Stimulated activated effector memory CD8-positive, alpha-beta T cell treated with anti-CD3 and anti-CD28 coated beads, Interleukin-12 subunit alpha, Interleukin-12 subunit beta, amount 100 ng/mL, for 72 hours (primary cell): ENCODE results near the gene GUCY1A1.

Experiments used
- ATAC-seq: fragments of 150-1000 bp; cut with Tn5 transposase; 2 replicates; pipeline ENCODE4 v1.10.0; 2021
- DNase-seq, 2 donors: peaks; one replicate each; pipeline ENCODE4 v3.0.0; 2021 to 2022; ENCODE audit warnings: low spot score in 2 of 2
- H3K27ac Mint-ChIP-seq: one replicate; pipeline ENCODE4 v1.8.0; 2022; ENCODE audit warnings: mild to moderate bottlenecking, mixed read lengths
- H3K36me3 Mint-ChIP-seq: one replicate; pipeline ENCODE4 v1.8.0; 2022; ENCODE audit warnings: mild to moderate bottlenecking, mixed read lengths
- H3K4me1 Mint-ChIP-seq: one replicate; pipeline ENCODE4 v1.8.0; 2022; ENCODE audit warnings: mixed read lengths
- H3K4me3 Mint-ChIP-seq: one replicate; pipeline ENCODE4 v1.8.0; 2022; ENCODE audit warnings: mild to moderate bottlenecking, mixed read lengths
- H3K9me3 Mint-ChIP-seq: one replicate; pipeline ENCODE4 v1.8.0; 2022; ENCODE audit warnings: mixed read lengths

The GUCY1A1 gene

DNA sequence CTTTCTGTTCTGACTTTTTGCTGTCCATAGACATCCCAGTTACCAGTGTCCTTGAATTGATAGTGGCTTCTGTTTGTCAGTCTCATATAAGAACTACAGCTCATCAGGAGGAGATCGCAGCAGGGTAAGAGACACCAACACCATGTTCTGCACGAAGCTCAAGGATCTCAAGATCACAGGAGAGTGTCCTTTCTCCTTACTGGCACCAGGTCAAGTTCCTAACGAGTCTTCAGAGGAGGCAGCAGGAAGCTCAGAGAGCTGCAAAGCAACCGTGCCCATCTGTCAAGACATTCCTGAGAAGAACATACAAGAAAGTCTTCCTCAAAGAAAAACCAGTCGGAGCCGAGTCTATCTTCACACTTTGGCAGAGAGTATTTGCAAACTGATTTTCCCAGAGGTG is 30.1 kb downstream of the GUCY1A1 start:
- DNase-seq (no peak), ATAC-seq (no peak)
- Mint-ChIP-seq H3K27ac (no peak overlapping the region), H3K4me1 (no peaks in the 10 kb centered on the region), H3K36me3 (no peaks in the 10 kb centered on the region), H3K4me3 (no peak overlapping the region), H3K9me3 (no peaks in the 10 kb centered on the region)

- Mint-ChIP-seq H3K4me1 (no peaks in the 10 kb centered on the region), H3K36me3 (no peaks in the 10 kb centered on the region), H3K4me3 (no peak overlapping the region), H3K27ac (no peak overlapping the region), H3K9me3 (no peaks in the 10 kb centered on the region)
- DNase-seq (no peak), ATAC-seq (no peak)
Observed at GRCh38 chr4:155701827-155702226, 35.2 kb downstream of the GUCY1A1 start.

DNA sequence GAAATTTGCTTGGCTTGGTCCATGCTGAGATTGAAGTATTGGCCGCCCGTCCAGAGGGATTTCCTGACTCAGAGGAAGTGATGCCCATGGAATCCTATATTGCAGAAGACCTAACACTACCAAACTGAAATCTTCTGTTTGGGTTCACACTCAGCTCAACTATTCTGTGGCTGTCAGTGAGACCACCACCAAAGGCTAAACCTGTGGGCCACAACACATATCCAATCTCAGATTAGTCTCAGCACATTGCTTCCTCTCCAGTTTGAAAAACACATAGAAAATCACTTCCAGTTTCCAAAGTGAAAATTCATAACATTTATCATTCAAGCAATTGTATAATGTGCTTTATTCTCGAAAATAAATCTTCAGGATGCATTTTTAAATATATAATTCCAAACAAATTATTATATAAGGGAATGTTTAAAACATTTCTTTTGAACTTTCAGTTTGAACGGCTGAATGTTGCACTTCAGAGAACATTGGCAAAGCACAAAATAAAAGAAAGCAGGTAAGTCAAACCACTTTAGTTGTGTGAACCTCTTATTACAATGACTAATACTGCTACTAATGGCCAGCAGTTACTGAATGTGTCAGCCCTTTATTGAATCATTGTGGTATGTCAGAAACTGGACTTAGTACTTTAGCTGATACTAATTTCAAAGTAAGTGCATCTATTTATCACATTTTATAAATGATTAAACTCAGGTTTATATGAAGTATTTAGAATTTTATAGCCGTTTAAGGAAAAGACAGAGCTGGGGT is 37.0 kb downstream of the GUCY1A1 start:
- H3K36me3 Mint-ChIP-seq, result no peaks in the 10 kb centered on the region
- ATAC-seq, result no peak
- no peaks in the 10 kb centered on the region for H3K4me1 Mint-ChIP-seq
- no peak for DNase-seq
- no peak overlapping the region for H3K4me3 Mint-ChIP-seq
- no peak overlapping the region for H3K27ac Mint-ChIP-seq
- H3K9me3 Mint-ChIP-seq, result no peaks in the 10 kb centered on the region

- no peaks in the 10 kb centered on the region for H3K9me3 Mint-ChIP-seq
- H3K4me3 Mint-ChIP-seq, result no peak overlapping the region
- H3K4me1 Mint-ChIP-seq, result no peaks in the 10 kb centered on the region
- H3K27ac Mint-ChIP-seq, result no peak overlapping the region
- no peak for ATAC-seq
- no peak for DNase-seq
- no peaks in the 10 kb centered on the region for H3K36me3 Mint-ChIP-seq
Observed at GRCh38 chr4:155704841-155705404, 38.3 kb downstream of the GUCY1A1 start.

- no peaks in the 10 kb centered on the region for H3K4me1 Mint-ChIP-seq
- no peak overlapping the region for H3K27ac Mint-ChIP-seq
- no peak for DNase-seq
- no peak for ATAC-seq
- H3K36me3 Mint-ChIP-seq, result no peaks in the 10 kb centered on the region
- no peak overlapping the region for H3K4me3 Mint-ChIP-seq
- no peaks in the 10 kb centered on the region for H3K9me3 Mint-ChIP-seq
Observed at GRCh38 chr4:155705664-155706063, 39.0 kb downstream of the GUCY1A1 start.

DNA sequence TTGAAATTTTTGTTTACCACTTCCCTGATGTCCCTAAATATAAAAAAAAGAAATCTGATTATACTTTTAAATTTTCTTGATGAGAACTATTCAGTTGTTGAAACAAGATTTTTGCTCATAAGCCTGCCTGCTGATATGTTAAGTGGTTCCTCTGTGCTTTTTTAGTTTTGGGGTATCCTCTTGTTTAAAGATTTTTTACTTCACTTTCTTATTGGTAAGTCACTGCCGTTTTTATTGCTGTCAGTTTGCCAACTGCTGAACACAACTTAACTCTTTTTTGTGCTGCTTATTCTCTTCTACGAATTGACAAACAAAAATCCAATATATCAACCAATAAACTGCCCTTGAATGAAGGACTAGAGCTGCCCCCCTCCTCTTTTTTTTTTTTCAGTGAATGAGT is 39.5 kb downstream of the GUCY1A1 start:
- Mint-ChIP-seq H3K36me3 (no peaks in the 10 kb centered on the region), H3K27ac (no peak overlapping the region), H3K9me3 (no peaks in the 10 kb centered on the region), H3K4me1 (no peaks in the 10 kb centered on the region), H3K4me3 (no peak overlapping the region)
- ATAC-seq (no peak), DNase-seq (no peak)

DNA sequence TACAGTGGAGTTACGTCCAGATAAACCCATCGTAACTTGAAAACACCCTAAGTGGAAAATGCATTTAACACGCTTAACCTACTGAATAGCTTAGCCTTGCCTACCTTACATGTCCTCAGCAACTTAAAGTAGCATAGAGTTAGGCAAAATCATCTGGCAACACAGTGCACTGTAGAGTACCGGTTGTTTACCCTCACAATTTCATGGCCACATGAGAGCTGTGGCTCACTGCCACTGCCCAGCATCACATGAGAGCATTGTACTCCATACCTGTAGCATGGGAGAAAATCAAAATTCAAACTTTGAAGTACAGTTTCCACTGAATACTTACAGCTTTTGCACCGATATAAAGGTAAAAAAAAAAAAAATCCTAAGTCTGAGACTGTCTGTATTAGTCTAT is 40.6 kb downstream of the GUCY1A1 start:
- Mint-ChIP-seq H3K27ac (no peak overlapping the region), H3K4me1 (no peaks in the 10 kb centered on the region), H3K4me3 (no peak overlapping the region), H3K9me3 (no peaks in the 10 kb centered on the region), H3K36me3 (no peaks in the 10 kb centered on the region)
- DNase-seq (no peak), ATAC-seq (no peak)

- DNase-seq (no peak), ATAC-seq (no peak)
- Mint-ChIP-seq H3K36me3 (no peaks in the 10 kb centered on the region), H3K9me3 (no peaks in the 10 kb centered on the region), H3K27ac (no peak overlapping the region), H3K4me3 (no peak overlapping the region), H3K4me1 (no peaks in the 10 kb centered on the region)
Observed at GRCh38 chr4:155708782-155709181, 42.1 kb downstream of the GUCY1A1 start.

DNA sequence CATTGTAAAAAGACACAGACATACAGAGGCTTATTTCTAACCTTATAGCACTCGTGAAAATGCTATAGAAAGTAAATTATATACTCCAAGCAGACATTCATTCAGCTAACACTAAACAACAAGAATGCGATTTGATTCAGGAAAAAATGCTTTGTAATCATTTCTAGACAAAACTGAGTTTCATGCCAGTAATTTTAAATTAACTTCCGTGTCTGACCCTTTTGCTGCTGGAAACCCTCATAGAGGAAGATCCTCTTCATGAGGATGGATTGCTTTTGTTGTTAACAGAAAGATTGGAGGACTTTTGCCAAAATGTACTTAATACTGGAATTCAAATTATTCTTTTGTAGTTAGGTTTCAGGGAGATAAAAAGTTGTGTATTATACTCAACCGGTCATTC is 43.3 kb downstream of the GUCY1A1 start:
- Mint-ChIP-seq H3K4me1 (no peaks in the 10 kb centered on the region), H3K9me3 (no peaks in the 10 kb centered on the region), H3K4me3 (no peak overlapping the region), H3K36me3 (no peaks in the 10 kb centered on the region), H3K27ac (no peak overlapping the region)
- ATAC-seq (no peak), DNase-seq (no peak)

- Mint-ChIP-seq H3K27ac (no peak overlapping the region), H3K36me3 (no peaks in the 10 kb centered on the region), H3K9me3 (no peaks in the 10 kb centered on the region), H3K4me3 (no peak overlapping the region), H3K4me1 (no peaks in the 10 kb centered on the region)
- no peak for ATAC-seq
- DNase-seq, result no peak
Observed at GRCh38 chr4:155711556-155711955, 44.9 kb downstream of the GUCY1A1 start.

GRCh38 chr4:155712846-155713245 is 46.2 kb downstream of the GUCY1A1 start:
- Mint-ChIP-seq H3K4me1 (no peaks in the 10 kb centered on the region), H3K36me3 (no peaks in the 10 kb centered on the region), H3K9me3 (no peaks in the 10 kb centered on the region), H3K4me3 (no peak overlapping the region), H3K27ac (no peak overlapping the region)
- no peak for DNase-seq
- no peak for ATAC-seq

GRCh38 chr4:155713911-155714310 is 47.3 kb downstream of the GUCY1A1 start:
- Mint-ChIP-seq H3K4me1 (no peaks in the 10 kb centered on the region), H3K36me3 (no peaks in the 10 kb centered on the region), H3K4me3 (no peak overlapping the region), H3K9me3 (no peaks in the 10 kb centered on the region), H3K27ac (no peak overlapping the region)
- no peak for ATAC-seq
- no peak for DNase-seq

DNA sequence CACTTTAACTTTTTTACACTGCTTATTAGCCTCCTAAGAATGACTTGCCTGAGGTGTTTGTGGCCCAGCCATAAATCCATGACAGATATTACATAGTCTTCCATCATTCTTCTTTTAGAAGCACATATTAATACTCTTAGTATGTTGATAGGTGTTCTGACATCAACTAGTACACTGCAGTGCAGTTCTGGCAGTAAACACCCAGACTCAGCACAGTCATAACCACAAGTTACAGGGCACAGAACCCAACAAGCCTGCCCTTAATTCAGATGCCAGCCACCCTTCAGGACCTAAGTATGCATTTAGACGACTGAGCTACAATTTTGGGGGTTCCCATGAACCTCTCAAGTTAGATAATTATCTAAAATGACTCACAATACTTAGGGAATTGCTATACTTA is 55.7 kb downstream of the GUCY1A1 start:
- Mint-ChIP-seq H3K36me3 (no peaks in the 10 kb centered on the region), H3K27ac (no peak overlapping the region), H3K4me1 (no peaks in the 10 kb centered on the region), H3K4me3 (no peak overlapping the region), H3K9me3 (peaks cover 3% of the 10 kb centered on the region)
- ATAC-seq (no peak), DNase-seq (no peak)

GRCh38 chr4:155722816-155723499 is 56.3 kb downstream of the GUCY1A1 start:
- H3K4me1 Mint-ChIP-seq, result no peaks in the 10 kb centered on the region
- no peak overlapping the region for H3K27ac Mint-ChIP-seq
- no peak for DNase-seq
- H3K9me3 Mint-ChIP-seq, result peaks cover 3% of the 10 kb centered on the region
- no peak for ATAC-seq
- H3K36me3 Mint-ChIP-seq, result no peaks in the 10 kb centered on the region
- no peak overlapping the region for H3K4me3 Mint-ChIP-seq

GRCh38 chr4:155724731-155725130 is 58.1 kb downstream of the GUCY1A1 start:
- no peak overlapping the region for H3K27ac Mint-ChIP-seq
- no peak for DNase-seq
- H3K4me3 Mint-ChIP-seq, result no peak overlapping the region
- no peaks in the 10 kb centered on the region for H3K36me3 Mint-ChIP-seq
- no peak for ATAC-seq
- peaks cover 3% of the 10 kb centered on the region for H3K9me3 Mint-ChIP-seq
- H3K4me1 Mint-ChIP-seq, result no peaks in the 10 kb centered on the region

- no peak for ATAC-seq
Observed at GRCh38 chr4:155734065-155734464, 67.4 kb downstream of the GUCY1A1 start.

More at GRCh38 chr4:155734065-155734464, 67.4 kb downstream of the GUCY1A1 start:
- no peaks in the 10 kb centered on the region for H3K9me3 Mint-ChIP-seq
- DNase-seq, result no peak
- H3K36me3 Mint-ChIP-seq, result no peaks in the 10 kb centered on the region
- H3K4me1 Mint-ChIP-seq, result no peaks in the 10 kb centered on the region
- no peak overlapping the region for H3K4me3 Mint-ChIP-seq
- no peak overlapping the region for H3K27ac Mint-ChIP-seq
